ENCODE measurements around the gene MYH4. TPM values are rescaled to one million over a fixed set of nuclear protein-coding genes. Genes with fewer than 3 reads are reported as not detected.

The MYH4 gene
- polyA plus RNA-seq, 3 donors from 2014 or later: not detected

GRCh38 chr17:10396524-10397163 lies 72.7 kb downstream of the MYH4 start:
- Mint-ChIP-seq H3K4me3 (no peak overlapping the region), H3K27me3 (ENCODE audit: low read depth in 3 of 3) (peaks cover 4 to 7% (median 4%) of the 10 kb centered on the region in 3 donors), H3K27ac (no peak overlapping the region), H3K4me1 (no peaks in the 10 kb centered on the region), H3K9me3 (no peaks in the 10 kb centered on the region), H3K36me3 (no peaks in the 10 kb centered on the region)
- no peak for DNase-seq

DNA sequence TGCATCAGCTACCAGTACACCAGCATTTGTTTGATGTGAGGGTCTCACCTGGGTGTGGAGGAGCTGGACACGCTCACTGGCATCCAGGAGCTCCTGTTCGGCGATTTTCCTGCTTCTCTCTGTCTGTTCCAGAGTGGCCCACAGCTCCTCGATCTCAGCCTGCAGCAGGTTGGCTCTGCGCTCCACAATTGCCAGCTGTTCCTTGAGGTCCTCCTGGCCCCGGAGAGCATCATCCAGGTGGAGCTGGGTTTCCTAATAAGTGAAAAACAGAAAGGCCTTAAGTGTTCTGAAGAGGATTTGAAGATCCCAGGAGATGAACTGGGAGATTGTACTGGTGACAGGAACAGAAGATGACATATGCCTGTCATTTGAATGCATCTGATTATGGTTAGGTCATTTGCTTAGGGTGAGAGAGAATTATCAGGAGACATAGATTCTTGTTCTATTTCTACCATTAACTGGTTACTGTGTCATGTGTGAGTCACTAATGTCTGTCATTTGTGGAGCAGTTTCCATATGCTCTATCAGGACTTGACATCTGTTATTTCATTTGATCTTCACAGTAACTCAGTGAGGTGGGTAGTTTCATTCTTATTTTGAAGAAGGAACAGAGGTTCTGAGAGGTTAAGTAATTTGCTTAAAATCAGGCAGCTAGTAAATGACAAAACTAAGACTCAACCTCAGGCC lies 75.0 kb downstream of the MYH4 start:
- H3K27me3 Mint-ChIP-seq (ENCODE audit: low read depth in 3 of 3): peaks cover 4 to 9% (median 4%) of the 10 kb centered on the region in 3 donors
- no peaks in the 10 kb centered on the region for H3K4me1 Mint-ChIP-seq
- H3K9me3 Mint-ChIP-seq: no peaks in the 10 kb centered on the region
- no peak overlapping the region for H3K4me3 Mint-ChIP-seq
- H3K27ac Mint-ChIP-seq: no peak overlapping the region
- DNase-seq: no peak
- no peaks in the 10 kb centered on the region for H3K36me3 Mint-ChIP-seq

Other genes with a start within 250 kb of the MYH4 start
- not detected for gene MYH13, start 96.6 kb downstream of the MYH4 start, polyA plus RNA-seq
- gene MYH8, start 47.6 kb downstream of the MYH4 start, polyA plus RNA-seq: not detected
- not detected for gene MYH1, start 49.0 kb upstream of the MYH4 start, polyA plus RNA-seq
- gene MYH2, start 80.1 kb upstream of the MYH4 start, polyA plus RNA-seq: not detected
- 1 to 10 TPM in 1 of 3 donors, under 1 TPM in 1, not detected in 1; 0.39 to 1.6 TPM for gene MYH3, start 187.8 kb upstream of the MYH4 start, polyA plus RNA-seq
- gene SCO1, start 228.0 kb upstream of the MYH4 start, polyA plus RNA-seq: 10 to 100 TPM in 2 of 3 donors, 1 to 10 TPM in 1; 9.1 to 18.3 (median 14.2) TPM
- 10 to 100 TPM; 12.7 to 18.4 (median 12.7) TPM for gene ADPRM, start 228.0 kb upstream of the MYH4 start, polyA plus RNA-seq

Measured in immature natural killer cell (primary cell).